Gastrocnemius medialis (tissue), 4 donors: Measurements from ENCODE around the gene STX1A. TPM values are rescaled to one million over a fixed set of nuclear protein-coding genes. Genes with fewer than 3 reads are reported as not detected.

ENCODE experiments used
- ATAC-seq, 2 donors: fragments of 150-250 bp; one replicate each; pipeline ENCODE4 v1.9.1; 2016
- DNase-seq, 2 donors: peaks; one replicate each; pipeline ENCODE4 v3.0.0-alpha.2; 2019
- H3K27ac ChIP-seq, 4 donors: fragments of 200-600 bp; sonication (generic); 1 replicate in 1 of 4; 2 replicates in 3 of 4; pipeline ENCODE4 v1.5.1; 2016 to 2018; ENCODE audit warnings: mild to moderate bottlenecking in 2 of 4, moderate library complexity in 1 of 4
- H3K27me3 ChIP-seq, 3 donors: fragments of 200-600 bp; sonication (generic) in 2 of 3; 1 replicate in 1 of 3; 2 replicates in 2 of 3; pipeline versions ENCODE4 v1.5.1 to v1.6.0; 2016 to 2019; ENCODE audit warnings: mild to moderate bottlenecking in 1 of 3, moderate library complexity in 1 of 3
- H3K36me3 ChIP-seq, 2 donors: fragments of 200-600 bp; sonication (generic) in 1 of 2; one replicate each; pipeline ENCODE4 v1.5.1; 2017 to 2018
- H3K4me1 ChIP-seq, 2 donors: fragments of 200-600 bp; sonication (generic) in 1 of 2; one replicate each; pipeline ENCODE4 v1.5.1; 2016 to 2017; ENCODE audit warnings: mild to moderate bottlenecking in 2 of 2
- H3K4me3 ChIP-seq, 4 donors: fragments of 200-600 bp; sonication (generic) in 3 of 4; 1 replicate in 1 of 4; 2 replicates in 3 of 4; pipeline ENCODE4 v1.5.1; 2016 to 2019; ENCODE audit warnings: mild to moderate bottlenecking in 2 of 4
- H3K9me3 ChIP-seq, 3 donors: fragments of 200-600 bp; sonication (generic) in 2 of 3; 1 replicate in 1 of 3; 2 replicates in 2 of 3; pipeline ENCODE4 v1.5.1; 2016 to 2019
- CTCF ChIP-seq, 5 experiments: fragments of 450-650 bp in 3 of 5; fragments of 200-600 bp in 2 of 5; sonication (generic) in 2 of 5; IDR thresholded peaks in 4 of 5; conservative IDR thresholded peaks in 1 of 5; 1 replicate in 4 of 5; 2 replicates in 1 of 5; pipeline ENCODE4 v1.5.1; 2016 to 2019; ENCODE audit warnings: antibody characterized with exemption in 5 of 5, mild to moderate bottlenecking in 3 of 5, moderate library complexity in 3 of 5
- POLR2A ChIP-seq, 2 donors: fragments of 450-650 bp; IDR thresholded peaks; one replicate each; pipeline ENCODE4 v1.6.1; 2017; ENCODE audit warnings: antibody characterized with exemption in 2 of 2, mild to moderate bottlenecking in 2 of 2, moderate library complexity in 2 of 2
- in situ Hi-C, 4 donors: fragments of 200-750 bp; cut with MboI; loops; one replicate each; pipeline versions ENCODE4 v1.15.0 to v1.8.0; 2017; ENCODE audit warnings: low sequenced_read_pairs in 4 of 4
- intact Hi-C: fragments of 100-400 bp; cut with DNase I; formaldehyde crosslinking; loops from one replicate; pipeline ENCODE4 v1.15.1; 2023; ENCODE audit warnings: low total_unique reads
- total RNA-seq, 4 donors: library from RNA; depleted of rRNA; stranded (reverse); fragments of >200 nt; gene quantifications; one replicate each; pipeline versions ENCODE4 v1.1.0 to v1.2.3, GENCODE V29; 2016

Gene STX1A
- total RNA-seq, 4 donors from 2014 or later, result 0.83 to 8.1 (median 3.2) TPM

- H3K36me3 ChIP-seq, result no peaks in the 10 kb centered on the region
- in situ Hi-C loops, result loop anchor here in 3 of 4 donors (10.0 kb wide), 2 partner anchors 54 to 64 kb away; no protein-coding TSS in a partner anchor
Measured at GRCh38 chr7:73669288-73669701, 50.2 kb downstream of the STX1A start.

GRCh38 chr7:73668886-73669230 is 50.6 kb downstream of the STX1A start:
- Histone ChIP-seq H3K4me1 (peaks cover 3 to 8% of the 10 kb centered on the region in 2 donors), H3K27me3 (no peaks in the 10 kb centered on the region), H3K36me3 (no peaks in the 10 kb centered on the region), H3K27ac (no peak overlapping the region), H3K9me3 (no peaks in the 10 kb centered on the region), H3K4me3 (peak overlapping the region in 2 of 4 donors; percentile 57)
- in situ Hi-C loops (loop anchor here in 3 of 4 donors (10.0 kb wide), 2 partner anchors 54 to 64 kb away; no protein-coding TSS in a partner anchor), intact Hi-C loops (loop anchor here (5.0 kb wide), 1 partner anchor 68 kb away; the partner anchor contains the start of gene ABHD11)
- no peak for ATAC-seq
- no peak for TF ChIP-seq POLR2A (IDR thresholded peaks at IDR 0.05)
- TF ChIP-seq CTCF (IDR thresholded peaks at IDR 0.05 in 4 of 5, conservative IDR thresholded peaks at IDR 0.05 in 1 of 5), result no peak
- DNase-seq, result no peak

More at GRCh38 chr7:73669288-73669701, 50.2 kb downstream of the STX1A start:
- Histone ChIP-seq H3K27ac (no peak overlapping the region), H3K4me3 (no peak overlapping the region), H3K9me3 (no peaks in the 10 kb centered on the region), H3K27me3 (no peaks in the 10 kb centered on the region), H3K4me1 (peaks cover 3 to 8% of the 10 kb centered on the region in 2 donors)
- no peak for TF ChIP-seq CTCF (IDR thresholded peaks at IDR 0.05 in 4 of 5, conservative IDR thresholded peaks at IDR 0.05 in 1 of 5)
- no peak for TF ChIP-seq POLR2A (IDR thresholded peaks at IDR 0.05)
- intact Hi-C loops, result loop anchor here (5.0 kb wide), 1 partner anchor 68 kb away; the partner anchor contains the start of gene ABHD11
- DNase-seq, result no peak
- no peak for ATAC-seq

- H3K27me3 ChIP-seq, result no peaks in the 10 kb centered on the region
Measured at GRCh38 chr7:73668103-73668885, 51.2 kb downstream of the STX1A start.

More at GRCh38 chr7:73668103-73668885, 51.2 kb downstream of the STX1A start:
- intact Hi-C loops (loop anchor here (5.0 kb wide), 1 partner anchor 69 kb away; the partner anchor contains the start of gene ABHD11), in situ Hi-C loops (loop anchor here in 3 of 4 donors (10.0 kb wide), 2 partner anchors 53 to 63 kb away; no protein-coding TSS in a partner anchor)
- Histone ChIP-seq H3K9me3 (peaks cover 0 to under 1% (median 0%) of the 10 kb centered on the region in 3 donors), H3K27ac (no peak overlapping the region), H3K4me1 (peaks cover 3 to 8% of the 10 kb centered on the region in 2 donors), H3K4me3 (peak overlapping the region; percentile 53 to 66 (median 57)), H3K36me3 (no peaks in the 10 kb centered on the region)
- DNase-seq (no peak), ATAC-seq (peak in 1 of 2 donors; percentile 16)
- TF ChIP-seq POLR2A (IDR thresholded peaks at IDR 0.05), result no peak
- TF ChIP-seq CTCF (IDR thresholded peaks at IDR 0.05 in 4 of 5, conservative IDR thresholded peaks at IDR 0.05 in 1 of 5), result no peak
